MM.1S (cell line): ENCODE results near the gene VEGFB.

ENCODE experiments used
- DNase-seq: peaks from one replicate; pipeline ENCODE4 v3.0.0-alpha.2; 2015
- H2AFZ ChIP-seq: fragments of 300-600 bp; sonication (generic); 2 replicates; pipeline ENCODE4 v1.6.0; 2016; ENCODE audit warnings: antibody characterized with exemption, low read length
- H3F3A ChIP-seq: fragments of 300-600 bp; sonication (generic); 2 replicates; pipeline ENCODE4 v1.6.1; 2016; ENCODE audit warnings: mild to moderate bottlenecking, antibody characterized with exemption, low read length, moderate library complexity, mixed read lengths; ENCODE audit not compliant: insufficient read depth
- H3K27ac ChIP-seq: fragments of 300-600 bp; sonication (generic); 2 replicates; pipeline ENCODE4 v1.5.1; 2016; ENCODE audit warnings: mild to moderate bottlenecking, low read length
- H3K27me3 ChIP-seq: fragments of 300-600 bp; sonication (generic); replicated peaks from 2 replicates; pipeline ENCODE4 v1.6.0; 2016; ENCODE audit warnings: low read length; ENCODE audit not compliant: insufficient read depth
- H3K36me3 ChIP-seq: fragments of 300-600 bp; sonication (generic); replicated peaks from 2 replicates; pipeline ENCODE4 v1.6.1; 2016; ENCODE audit warnings: mild to moderate bottlenecking, low read length, mixed read lengths; ENCODE audit not compliant: insufficient read depth
- H3K4me1 ChIP-seq: fragments of 300-600 bp; sonication (generic); 2 replicates; pipeline ENCODE4 v1.6.1; 2016; ENCODE audit warnings: low read length, mixed read lengths
- H3K4me2 ChIP-seq: fragments of 300-600 bp; sonication (generic); 2 replicates; pipeline ENCODE4 v1.6.0; 2016; ENCODE audit warnings: low read depth, low read length
- H3K4me3 ChIP-seq: fragments of 300-600 bp; sonication (generic); 2 replicates; pipeline ENCODE4 v1.5.1; 2016; ENCODE audit warnings: low read length, mixed read lengths
- H3K79me2 ChIP-seq: fragments of 300-600 bp; sonication (generic); 2 replicates; pipeline ENCODE4 v1.6.1; 2016; ENCODE audit warnings: mixed run types, low read length, mixed read lengths
- H3K9ac ChIP-seq: fragments of 300-600 bp; sonication (generic); 2 replicates; pipeline ENCODE4 v1.6.1; 2016; ENCODE audit warnings: low read length, mixed read lengths
- H3K9me2 ChIP-seq: fragments of 300-600 bp; sonication (generic); replicated peaks from 2 replicates; pipeline ENCODE4 v1.6.1; 2016; ENCODE audit warnings: mild to moderate bottlenecking, low read length, mixed read lengths; ENCODE audit not compliant: insufficient read depth
- H3K9me3 ChIP-seq: fragments of 300-600 bp; sonication (generic); replicated peaks from 2 replicates; pipeline ENCODE4 v1.6.1; 2016; ENCODE audit warnings: mild to moderate bottlenecking, low read length, mixed read lengths; ENCODE audit not compliant: insufficient read depth
- H4K20me1 ChIP-seq: fragments of 300-600 bp; sonication (generic); 2 replicates; pipeline ENCODE4 v1.6.1; 2016; ENCODE audit warnings: mild to moderate bottlenecking, low read length, moderate library complexity, mixed read lengths; ENCODE audit not compliant: insufficient read depth
- CTCF ChIP-seq: fragments of 300-600 bp; sonication (generic); IDR thresholded peaks from 2 replicates; pipeline ENCODE4 v1.5.1; 2016; ENCODE audit warnings: antibody characterized with exemption, low read length, mixed read lengths
- EZH2 ChIP-seq: fragments of 300-600 bp; sonication (generic); optimal IDR thresholded peaks from 2 replicates; pipeline ENCODE3; 2017; ENCODE audit warnings: low read depth, mild to moderate bottlenecking, antibody characterized with exemption, low read length, mixed read lengths
- EZH2phosphoT487 ChIP-seq: fragments of 300-600 bp; sonication (generic); IDR thresholded peaks from 2 replicates; pipeline ENCODE4 v1.6.1; 2018; ENCODE audit warnings: antibody characterized with exemption, low read length

Gene VEGFB

GRCh38 chr11:64261556-64262080 is 27.2 kb downstream of the VEGFB start:
- H3K4me2 ChIP-seq: no peak overlapping the region
- no peak overlapping the region for H3K9ac ChIP-seq
- DNase-seq: no peak
- no peaks in the 10 kb centered on the region for H3K4me1 ChIP-seq
- no peaks in the 10 kb centered on the region for H3K27me3 ChIP-seq
- no peaks in the 10 kb centered on the region for H3K9me3 ChIP-seq
- H3K9me2 ChIP-seq: no peaks in the 10 kb centered on the region
- H3K79me2 ChIP-seq: no peaks in the 10 kb centered on the region
- H3K4me3 ChIP-seq: no peak overlapping the region
- H4K20me1 ChIP-seq: no peaks in the 10 kb centered on the region
- no peaks in the 10 kb centered on the region for H3K36me3 ChIP-seq
- H2AFZ ChIP-seq: no peak overlapping the region
- H3K27ac ChIP-seq: no peak overlapping the region
- no peak for TF ChIP-seq EZH2
- no peak for TF ChIP-seq EZH2phosphoT487
- TF ChIP-seq CTCF: no peak
- no peaks in the 10 kb centered on the region for H3F3A ChIP-seq

- Histone ChIP-seq H3K36me3 (no peaks in the 10 kb centered on the region), H3K9me3 (no peaks in the 10 kb centered on the region), H3K79me2 (no peaks in the 10 kb centered on the region), H3K4me2 (no peak overlapping the region), H3K9me2 (no peaks in the 10 kb centered on the region), H3K27ac (no peak overlapping the region), H3K27me3 (no peaks in the 10 kb centered on the region), H2AFZ (no peak overlapping the region), H3K9ac (no peak overlapping the region), H3K4me3 (no peak overlapping the region), H4K20me1 (no peaks in the 10 kb centered on the region), H3F3A (no peaks in the 10 kb centered on the region), H3K4me1 (no peaks in the 10 kb centered on the region)
- no peak for DNase-seq
- no peak for TF ChIP-seq CTCF
- TF ChIP-seq EZH2phosphoT487: no peak
- TF ChIP-seq EZH2: no peak
These were observed 28.1 kb downstream of the VEGFB start for GRCh38 chr11:64262271-64263002.

- Histone ChIP-seq H3K9me2 (no peaks in the 10 kb centered on the region), H3K36me3 (no peaks in the 10 kb centered on the region), H3K9me3 (no peaks in the 10 kb centered on the region), H2AFZ (no peak overlapping the region), H3K4me1 (no peaks in the 10 kb centered on the region), H3K27me3 (no peaks in the 10 kb centered on the region), H3K4me2 (no peak overlapping the region), H3K27ac (no peak overlapping the region), H4K20me1 (no peaks in the 10 kb centered on the region), H3K9ac (no peak overlapping the region), H3K4me3 (no peak overlapping the region), H3F3A (no peaks in the 10 kb centered on the region), H3K79me2 (no peaks in the 10 kb centered on the region; the same call in 1 of the 2 replicates)
- DNase-seq: no peak
- no peak for TF ChIP-seq EZH2phosphoT487
- TF ChIP-seq EZH2: no peak
- TF ChIP-seq CTCF: no peak
These were observed 28.9 kb downstream of the VEGFB start for GRCh38 chr11:64263021-64263946.
